ENCODE results near the gene SHISA9. TPM values are rescaled to one million over a fixed set of nuclear protein-coding genes. Genes with fewer than 3 reads are reported as not detected.

SHISA9 gene
- total RNA-seq, 2 experiments from 2014 or later = not detected

- TF ChIP-seq EZH2phosphoT487 (IDR thresholded peaks at IDR 0.05; ENCODE audit: borderline replicate concordance, low read depth, low read length) = no peak
Observed at GRCh38 chr16:12995721-12996372, 94.4 kb downstream of the SHISA9 start.

GRCh38 chr16:12998361-12999085 is 97.1 kb downstream of the SHISA9 start:
- Histone ChIP-seq H4K20me1 (ENCODE audit: insufficient read depth, low read length) (no peaks in the 10 kb centered on the region), H3K27ac (ENCODE audit: low read depth, low read length, poor library complexity, severe bottlenecking) (no peak overlapping the region), H3K79me2 (ENCODE audit: insufficient read depth, low read depth, low read length) (no peaks in the 10 kb centered on the region), H3K4me2 (ENCODE audit: low read length) (no peak overlapping the region), H3K9me2 (ENCODE audit: insufficient read depth, low read length) (no peaks in the 10 kb centered on the region), H3K4me3 (ENCODE audit: low read depth, low read length, poor library complexity, severe bottlenecking) (no peak overlapping the region), H2AFZ (ENCODE audit: low read length) (no peak overlapping the region), H3K9me3 (ENCODE audit: low read length) (no peaks in the 10 kb centered on the region), H3K4me1 (ENCODE audit: insufficient read depth, low read length, poor library complexity, severe bottlenecking) (no peaks in the 10 kb centered on the region), H3K36me3 (ENCODE audit: insufficient read depth, low read length) (no peaks in the 10 kb centered on the region)
- no peak for TF ChIP-seq CTCF (conservative IDR thresholded peaks at IDR 0.05; ENCODE audit: low read length)
- no peak for TF ChIP-seq EZH2phosphoT487 (IDR thresholded peaks at IDR 0.05; ENCODE audit: borderline replicate concordance, low read depth, low read length)
- ChIA-PET POLR2A (no interaction called here), CTCF (ENCODE audit: unreplicated experiment) (no interaction called here)
- intact Hi-C loops (cut with micrococcal nuclease; ENCODE audit: unreplicated experiment) = no loop called here
- DNase-seq (ENCODE audit: low spot score) = no peak
- no TSS peak for BruUV-seq (replicated peaks)

More at GRCh38 chr16:12995721-12996372, 94.4 kb downstream of the SHISA9 start:
- Histone ChIP-seq H3K9me2 (ENCODE audit: insufficient read depth, low read length) (no peaks in the 10 kb centered on the region), H2AFZ (ENCODE audit: low read length) (no peak overlapping the region), H3K79me2 (ENCODE audit: insufficient read depth, low read depth, low read length) (no peaks in the 10 kb centered on the region), H3K9me3 (ENCODE audit: low read length) (no peaks in the 10 kb centered on the region), H3K36me3 (ENCODE audit: insufficient read depth, low read length) (no peaks in the 10 kb centered on the region), H3K4me2 (ENCODE audit: low read length) (no peak overlapping the region), H3K4me3 (ENCODE audit: low read depth, low read length, poor library complexity, severe bottlenecking) (no peak overlapping the region), H3K27ac (ENCODE audit: low read depth, low read length, poor library complexity, severe bottlenecking) (no peak overlapping the region), H3K4me1 (ENCODE audit: insufficient read depth, low read length, poor library complexity, severe bottlenecking) (no peaks in the 10 kb centered on the region), H4K20me1 (ENCODE audit: insufficient read depth, low read length) (no peaks in the 10 kb centered on the region)
- intact Hi-C loops (cut with micrococcal nuclease; ENCODE audit: unreplicated experiment) = no loop called here
- BruUV-seq (replicated peaks) = no TSS peak
- ChIA-PET POLR2A (no interaction called here), CTCF (ENCODE audit: unreplicated experiment) (no interaction called here)
- no peak for DNase-seq (ENCODE audit: low spot score)

GRCh38 chr16:12999368-12999767 is 98.0 kb downstream of the SHISA9 start:
- H3K9me3 ChIP-seq (ENCODE audit: low read length) = no peaks in the 10 kb centered on the region
- no peak overlapping the region for H3K4me3 ChIP-seq (ENCODE audit: low read depth, low read length, poor library complexity, severe bottlenecking)
- intact Hi-C loops (cut with micrococcal nuclease; ENCODE audit: unreplicated experiment) = no loop called here
- H3K36me3 ChIP-seq (ENCODE audit: insufficient read depth, low read length) = no peaks in the 10 kb centered on the region
- no peak for DNase-seq (ENCODE audit: low spot score)
- H2AFZ ChIP-seq (ENCODE audit: low read length) = no peak overlapping the region
- H3K9me2 ChIP-seq (ENCODE audit: insufficient read depth, low read length) = no peaks in the 10 kb centered on the region
- BruUV-seq (replicated peaks) = no TSS peak
- H3K4me1 ChIP-seq (ENCODE audit: insufficient read depth, low read length, poor library complexity, severe bottlenecking) = no peaks in the 10 kb centered on the region
- POLR2A ChIA-PET = no interaction called here
- H3K79me2 ChIP-seq (ENCODE audit: insufficient read depth, low read depth, low read length) = no peaks in the 10 kb centered on the region
- H4K20me1 ChIP-seq (ENCODE audit: insufficient read depth, low read length) = no peaks in the 10 kb centered on the region
- CTCF ChIA-PET (ENCODE audit: unreplicated experiment) = no interaction called here
- H3K4me2 ChIP-seq (ENCODE audit: low read length) = no peak overlapping the region
- TF ChIP-seq EZH2phosphoT487 (IDR thresholded peaks at IDR 0.05; ENCODE audit: borderline replicate concordance, low read depth, low read length) (no peak), CTCF (conservative IDR thresholded peaks at IDR 0.05; ENCODE audit: low read length) (no peak)
- no peak overlapping the region for H3K27ac ChIP-seq (ENCODE audit: low read depth, low read length, poor library complexity, severe bottlenecking)
